SIG-M5 treated with dmso at 0.1 percent for 504 hours (cell line): ENCODE data around the gene ACSBG1.
A peak's percentile ranks its signal among the peaks of the same experiment; 100 is the strongest.
"Not testable (repeated sequence)": the region's sequence is repeated elsewhere in the genome, so short reads cannot be mapped to it uniquely, and the experiment has no call there.

Experiments used
- DNase-seq: peaks from one replicate; lab custom pipeline; 2025; ENCODE audit not compliant: unreplicated experiment; lab: John Stamatoyannopoulos, UW

The ACSBG1 gene

GRCh38 chr15:78170848-78171773 is 63.3 kb downstream of the ACSBG1 start:
- DNase-seq: peak; percentile 78

- no peak for DNase-seq
Observed at GRCh38 chr15:78168608-78169007, 65.8 kb downstream of the ACSBG1 start.

GRCh38 chr15:78167227-78167888 is 67.0 kb downstream of the ACSBG1 start:
- DNase-seq: no peak

GRCh38 chr15:78164010-78164409 is 70.4 kb downstream of the ACSBG1 start:
- DNase-seq: no peak

- DNase-seq: no peak
Observed at GRCh38 chr15:78162038-78162437, 72.3 kb downstream of the ACSBG1 start.

- no peak for DNase-seq
Observed at GRCh38 chr15:78159395-78159794, 75.0 kb downstream of the ACSBG1 start.

GRCh38 chr15:78157203-78157602 is 77.2 kb downstream of the ACSBG1 start:
- DNase-seq: no peak

GRCh38 chr15:78156653-78157052 is 77.7 kb downstream of the ACSBG1 start:
- DNase-seq: no peak

GRCh38 chr15:78155355-78155939 is 78.9 kb downstream of the ACSBG1 start:
- no peak for DNase-seq

- DNase-seq: no peak
Observed at GRCh38 chr15:78154955-78155354, 79.4 kb downstream of the ACSBG1 start.

- DNase-seq: not testable (repeated sequence)
Observed at GRCh38 chr15:78151075-78151474, 83.3 kb downstream of the ACSBG1 start.

- no peak for DNase-seq
Observed at GRCh38 chr15:78149805-78150751, 84.3 kb downstream of the ACSBG1 start.

GRCh38 chr15:78149068-78149804 is 85.1 kb downstream of the ACSBG1 start, which contains the start of gene IDH3A:
Gene IDH3A (plus strand): TSS chr15:78149362. CDS start chr15:78149404, 42 bp downstream.
- DNase-seq: peak; percentile 91

- DNase-seq: no peak
Observed at GRCh38 chr15:78148392-78149067, 85.8 kb downstream of the ACSBG1 start.

- DNase-seq: no peak
Observed at GRCh38 chr15:78147566-78147965, 86.8 kb downstream of the ACSBG1 start.

GRCh38 chr15:78146425-78147154 is 87.8 kb downstream of the ACSBG1 start:
- no peak for DNase-seq

GRCh38 chr15:78142332-78142731 is 92.0 kb downstream of the ACSBG1 start:
- no peak for DNase-seq

GRCh38 chr15:78140292-78140691 is 94.1 kb downstream of the ACSBG1 start:
- DNase-seq: no peak

- DNase-seq: no peak
Observed at GRCh38 chr15:78139578-78139977, 94.8 kb downstream of the ACSBG1 start.
